ENCODE data around the gene YIPF2.
"Not testable (repeated sequence)": the region's sequence is repeated elsewhere in the genome, so short reads cannot be mapped to it uniquely, and the experiment has no call there.

Gene YIPF2

GRCh38 chr19:10962863-10963262 lies 34.4 kb upstream of the YIPF2 start:
- H3K27me3 ChIP-seq (ENCODE audit: low read depth, low read length) = no peaks in the 10 kb centered on the region
- no peak overlapping the region for H3K4me3 ChIP-seq (ENCODE audit: low read depth in 1 of 2, low read length in 2 of 2)
- no peaks in the 10 kb centered on the region for H3K36me3 ChIP-seq (ENCODE audit: control insufficient read depth in 1 of 2, insufficient read depth in 2 of 2, low read length in 2 of 2)
- peaks cover 4 to 17% of the 10 kb centered on the region in 2 donors for H3K4me1 ChIP-seq (ENCODE audit: control insufficient read depth in 1 of 2, insufficient read depth in 2 of 2, low read length in 2 of 2)
- no peaks in the 10 kb centered on the region for H3K9me3 ChIP-seq (ENCODE audit: control insufficient read depth in 1 of 2, low read length in 2 of 2)
- H3K27ac ChIP-seq (ENCODE audit: low read length) = no peak overlapping the region

- H3K4me3 ChIP-seq (ENCODE audit: low read depth in 1 of 2, low read length in 2 of 2) = peak overlapping the region; percentile 91 to 97
- peaks cover 4 to 17% of the 10 kb centered on the region in 2 donors for H3K4me1 ChIP-seq (ENCODE audit: control insufficient read depth in 1 of 2, insufficient read depth in 2 of 2, low read length in 2 of 2)
- H3K9me3 ChIP-seq (ENCODE audit: control insufficient read depth in 1 of 2, low read length in 2 of 2) = no peaks in the 10 kb centered on the region
- H3K27me3 ChIP-seq (ENCODE audit: low read depth, low read length) = no peaks in the 10 kb centered on the region
- no peaks in the 10 kb centered on the region for H3K36me3 ChIP-seq (ENCODE audit: control insufficient read depth in 1 of 2, insufficient read depth in 2 of 2, low read length in 2 of 2)
- peak overlapping the region; percentile 27 for H3K27ac ChIP-seq (ENCODE audit: low read length)
Measured at GRCh38 chr19:10961073-10961860, 32.8 kb upstream of the YIPF2 start.

DNA sequence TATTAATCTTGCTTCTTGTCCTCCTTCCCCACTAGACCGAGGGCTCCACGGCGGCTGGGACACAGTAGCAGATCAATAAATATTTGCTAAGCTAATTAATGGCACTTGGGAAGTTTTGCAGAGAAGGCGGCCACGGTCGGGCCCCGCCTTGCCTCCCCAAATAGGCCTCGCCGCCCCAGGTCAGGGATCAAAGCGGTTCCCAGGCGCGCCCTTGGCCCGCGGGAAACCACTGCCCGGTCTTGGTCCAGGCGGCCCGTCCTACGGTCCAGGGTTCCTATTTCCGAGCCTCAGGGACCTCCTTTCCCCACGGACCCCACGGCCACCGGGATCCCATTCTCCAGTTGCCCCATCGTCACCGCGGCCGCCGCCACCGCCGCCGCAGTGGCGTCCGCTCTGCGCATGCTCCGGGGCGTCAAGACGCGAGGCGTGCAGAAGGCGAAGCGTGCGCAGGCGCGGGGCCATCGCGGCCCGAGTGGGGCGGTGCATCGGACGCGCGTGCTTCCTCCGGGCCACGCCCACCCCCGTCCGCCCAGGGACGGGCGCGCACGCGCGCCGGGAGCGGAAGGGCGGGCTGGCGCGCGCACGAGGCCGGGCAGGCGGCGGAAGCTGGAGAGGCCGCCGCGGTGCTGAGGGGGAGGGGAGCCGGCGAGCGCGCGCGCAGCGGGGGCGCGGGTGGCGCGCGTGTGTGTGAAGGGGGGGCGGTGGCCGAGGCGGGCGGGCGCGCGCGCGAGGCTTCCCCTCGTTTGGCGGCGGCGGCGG lies 32.1 kb upstream of the YIPF2 start, which contains the start of gene SMARCA4:
Gene SMARCA4 (plus strand): TSS at position 717 of the 759 bp plus-strand sequence. CDS start 23,122 bp downstream, outside the sequence.
- H3K4me1 ChIP-seq (ENCODE audit: control insufficient read depth in 1 of 2, insufficient read depth in 2 of 2, low read length in 2 of 2) = peaks cover 4 to 17% of the 10 kb centered on the region in 2 donors
- peak within 1 kb of the TSS; percentile 69 for H3K27ac ChIP-seq (ENCODE audit: low read length)
- peak within 1 kb of the TSS; percentile 91 to 97 for H3K4me3 ChIP-seq (ENCODE audit: low read depth in 1 of 2, low read length in 2 of 2)
- no peaks in the 10 kb centered on the region for H3K27me3 ChIP-seq (ENCODE audit: low read depth, low read length)
- H3K9me3 ChIP-seq (ENCODE audit: control insufficient read depth in 1 of 2, low read length in 2 of 2) = no peaks in the 10 kb centered on the region
- H3K36me3 ChIP-seq (ENCODE audit: control insufficient read depth in 1 of 2, insufficient read depth in 2 of 2, low read length in 2 of 2) = no peaks in the 10 kb centered on the region

DNA sequence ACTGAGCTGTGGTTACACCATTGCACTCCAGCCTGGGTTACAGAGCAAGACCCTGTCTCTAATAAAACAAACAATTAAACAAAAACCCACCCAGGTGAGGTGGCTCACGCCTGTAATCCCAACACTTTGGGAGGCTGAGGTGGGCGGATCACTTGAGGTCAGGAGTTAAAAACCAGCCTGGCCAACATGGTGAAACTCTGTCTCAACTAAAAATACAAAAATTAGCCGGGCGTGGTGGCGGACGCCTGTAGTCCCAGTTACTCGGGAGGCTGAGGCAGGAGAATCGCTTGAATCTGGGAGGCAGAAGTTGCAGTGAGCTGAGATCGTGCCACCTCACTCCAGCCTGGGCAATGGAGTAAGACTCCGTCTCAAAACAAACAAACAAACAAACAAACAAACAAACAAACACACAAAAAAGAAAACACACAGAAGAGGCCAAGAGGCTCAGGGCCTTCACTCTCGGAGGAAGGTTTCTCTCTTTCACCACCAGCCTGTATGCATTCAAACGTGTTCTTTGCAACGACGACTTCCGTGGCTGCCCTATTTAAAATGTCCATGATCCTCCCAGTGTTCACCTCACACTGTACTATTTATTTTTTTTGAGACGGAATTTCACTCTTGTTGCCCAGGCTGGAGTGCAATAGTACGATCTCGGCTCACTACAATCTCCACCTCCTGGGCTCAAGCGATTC lies 31.0 kb upstream of the YIPF2 start:
- H3K4me3 ChIP-seq (ENCODE audit: low read depth in 1 of 2, low read length in 2 of 2) = peak overlapping the region in 1 of 2 donors; percentile 76
- peaks cover 4 to 17% of the 10 kb centered on the region in 2 donors for H3K4me1 ChIP-seq (ENCODE audit: control insufficient read depth in 1 of 2, insufficient read depth in 2 of 2, low read length in 2 of 2)
- H3K27ac ChIP-seq (ENCODE audit: low read length); H3K9me3 ChIP-seq (ENCODE audit: control insufficient read depth in 1 of 2, low read length in 2 of 2); H3K36me3 ChIP-seq (ENCODE audit: control insufficient read depth in 1 of 2, insufficient read depth in 2 of 2, low read length in 2 of 2); H3K27me3 ChIP-seq (ENCODE audit: low read depth, low read length): not testable (repeated sequence)

DNA sequence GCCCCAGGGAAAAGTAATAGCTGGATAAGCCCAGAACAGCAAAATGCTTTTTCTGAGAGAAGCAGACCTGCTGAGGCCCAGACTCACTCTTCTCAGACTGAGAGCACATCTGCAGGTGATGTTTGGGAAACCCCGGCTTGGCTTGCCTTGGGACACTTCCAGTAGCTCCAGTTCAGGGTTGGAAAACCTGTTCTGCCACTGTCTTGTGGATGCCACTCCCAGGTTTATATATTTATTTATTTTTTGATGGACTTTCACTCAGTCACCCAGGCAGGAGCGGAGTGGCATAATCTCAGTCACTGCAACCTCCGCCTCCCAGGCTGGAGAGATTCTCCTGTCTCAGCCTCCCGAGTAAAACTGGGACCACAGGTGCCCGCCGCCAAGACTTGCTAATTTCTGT lies 24.4 kb upstream of the YIPF2 start:
- no peak overlapping the region for H3K4me3 ChIP-seq (ENCODE audit: low read depth in 1 of 2, low read length in 2 of 2)
- H3K36me3 ChIP-seq (ENCODE audit: control insufficient read depth in 1 of 2, insufficient read depth in 2 of 2, low read length in 2 of 2) = no peaks in the 10 kb centered on the region
- H3K4me1 ChIP-seq (ENCODE audit: control insufficient read depth in 1 of 2, insufficient read depth in 2 of 2, low read length in 2 of 2) = no peaks in the 10 kb centered on the region
- H3K9me3 ChIP-seq (ENCODE audit: control insufficient read depth in 1 of 2, low read length in 2 of 2) = no peaks in the 10 kb centered on the region
- no peak overlapping the region for H3K27ac ChIP-seq (ENCODE audit: low read length)
- no peaks in the 10 kb centered on the region for H3K27me3 ChIP-seq (ENCODE audit: low read depth, low read length)

DNA sequence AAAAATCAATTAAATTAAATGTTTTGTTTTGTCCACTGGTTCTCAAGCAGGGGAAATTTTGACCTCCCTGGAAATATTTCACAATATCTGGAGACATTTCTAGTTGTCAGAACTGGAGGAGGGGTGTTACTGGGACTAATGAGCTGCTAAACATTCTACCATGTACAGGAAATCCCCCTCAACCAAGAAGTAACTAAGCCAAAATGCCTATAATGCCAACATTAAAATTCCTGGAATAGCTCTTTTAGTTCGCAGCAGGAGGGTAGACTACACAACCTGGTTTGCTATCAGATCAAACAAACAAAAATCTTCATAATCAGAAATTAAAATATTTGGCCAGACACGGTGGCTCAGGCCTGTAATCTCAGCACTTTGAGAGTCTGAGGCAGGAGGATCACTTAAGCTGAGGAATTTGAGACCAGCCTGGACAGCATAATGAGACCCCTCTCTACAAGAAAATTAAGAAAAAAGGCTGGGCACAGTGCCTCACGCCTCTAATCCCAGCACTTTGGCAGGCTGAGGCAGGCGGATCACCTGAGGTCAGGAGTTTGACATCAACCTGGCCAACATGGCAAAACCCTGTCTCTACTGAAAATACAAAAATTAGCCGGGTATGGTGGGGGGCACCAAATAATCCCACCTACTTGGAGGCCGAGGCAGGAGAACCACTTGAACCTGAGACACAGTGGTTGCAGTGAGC lies 18.7 kb upstream of the YIPF2 start:
- Histone ChIP-seq H3K27me3 (ENCODE audit: low read depth, low read length) (no peaks in the 10 kb centered on the region), H3K9me3 (ENCODE audit: control insufficient read depth in 1 of 2, low read length in 2 of 2) (no peaks in the 10 kb centered on the region), H3K4me1 (ENCODE audit: control insufficient read depth in 1 of 2, insufficient read depth in 2 of 2, low read length in 2 of 2) (peaks cover 0 to 2% of the 10 kb centered on the region in 2 donors), H3K4me3 (ENCODE audit: low read depth in 1 of 2, low read length in 2 of 2) (no peak overlapping the region), H3K27ac (ENCODE audit: low read length) (no peak overlapping the region), H3K36me3 (ENCODE audit: control insufficient read depth in 1 of 2, insufficient read depth in 2 of 2, low read length in 2 of 2) (no peaks in the 10 kb centered on the region)

GRCh38 chr19:10945264-10945663 lies 16.8 kb upstream of the YIPF2 start:
- Histone ChIP-seq H3K36me3 (ENCODE audit: control insufficient read depth in 1 of 2, insufficient read depth in 2 of 2, low read length in 2 of 2) (no peaks in the 10 kb centered on the region), H3K4me3 (ENCODE audit: low read depth in 1 of 2, low read length in 2 of 2) (no peak overlapping the region), H3K4me1 (ENCODE audit: control insufficient read depth in 1 of 2, insufficient read depth in 2 of 2, low read length in 2 of 2) (peaks cover 0 to 3% of the 10 kb centered on the region in 2 donors), H3K9me3 (ENCODE audit: control insufficient read depth in 1 of 2, low read length in 2 of 2) (no peaks in the 10 kb centered on the region), H3K27ac (ENCODE audit: low read length) (no peak overlapping the region), H3K27me3 (ENCODE audit: low read depth, low read length) (no peaks in the 10 kb centered on the region)

DNA sequence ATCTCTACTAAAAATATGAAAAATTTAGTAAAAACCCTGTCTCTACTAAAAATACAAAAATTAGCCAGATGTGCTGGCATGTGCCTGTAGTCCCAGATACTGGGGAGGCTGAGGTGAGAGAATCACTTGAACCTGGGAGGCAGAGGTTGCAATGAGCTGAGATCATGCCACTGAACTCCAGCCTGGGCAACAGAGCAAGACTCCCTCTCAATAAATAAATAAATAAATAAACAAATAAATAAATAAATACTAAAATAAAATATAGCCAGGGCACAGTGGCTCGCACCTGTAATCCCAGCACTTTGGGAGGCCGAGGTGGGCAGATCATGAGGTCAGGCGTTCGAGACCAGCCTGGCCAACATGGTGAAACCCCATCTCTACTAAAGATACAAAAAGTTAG lies 15.0 kb upstream of the YIPF2 start:
- H3K4me1 ChIP-seq (ENCODE audit: control insufficient read depth in 1 of 2, insufficient read depth in 2 of 2, low read length in 2 of 2); H3K4me3 ChIP-seq (ENCODE audit: low read depth in 1 of 2, low read length in 2 of 2); H3K36me3 ChIP-seq (ENCODE audit: control insufficient read depth in 1 of 2, insufficient read depth in 2 of 2, low read length in 2 of 2); H3K27me3 ChIP-seq (ENCODE audit: low read depth, low read length); H3K27ac ChIP-seq (ENCODE audit: low read length); H3K9me3 ChIP-seq (ENCODE audit: control insufficient read depth in 1 of 2, low read length in 2 of 2): not testable (repeated sequence)

GRCh38 chr19:10941649-10942048 lies 13.2 kb upstream of the YIPF2 start:
- H3K27me3 ChIP-seq (ENCODE audit: low read depth, low read length); H3K36me3 ChIP-seq (ENCODE audit: control insufficient read depth in 1 of 2, insufficient read depth in 2 of 2, low read length in 2 of 2); H3K4me3 ChIP-seq (ENCODE audit: low read depth in 1 of 2, low read length in 2 of 2); H3K4me1 ChIP-seq (ENCODE audit: control insufficient read depth in 1 of 2, insufficient read depth in 2 of 2, low read length in 2 of 2); H3K9me3 ChIP-seq (ENCODE audit: control insufficient read depth in 1 of 2, low read length in 2 of 2); H3K27ac ChIP-seq (ENCODE audit: low read length): not testable (repeated sequence)

DNA sequence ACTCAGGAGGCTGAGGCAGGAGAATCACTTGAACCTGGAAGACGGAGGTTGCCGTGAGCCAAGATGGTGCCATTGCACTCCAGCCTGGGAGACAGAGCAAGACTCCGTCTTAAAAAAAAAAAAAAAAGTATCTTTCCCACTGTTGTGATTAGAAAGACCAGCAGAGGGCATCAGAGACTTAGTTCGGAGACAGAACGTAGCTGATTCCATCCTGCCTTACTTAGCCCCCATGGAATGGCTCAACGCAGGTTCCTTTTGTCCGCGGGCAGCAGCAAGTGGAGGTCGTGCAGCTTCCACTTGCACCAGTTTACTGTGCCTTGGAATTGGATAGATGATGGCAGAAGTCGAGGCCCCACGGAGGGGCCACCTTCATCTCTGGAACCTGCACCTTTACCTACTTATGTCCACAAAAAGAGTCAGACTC lies 8.2 kb upstream of the YIPF2 start:
- Histone ChIP-seq H3K4me1 (ENCODE audit: control insufficient read depth in 1 of 2, insufficient read depth in 2 of 2, low read length in 2 of 2) (no peaks in the 10 kb centered on the region), H3K9me3 (ENCODE audit: control insufficient read depth in 1 of 2, low read length in 2 of 2) (no peaks in the 10 kb centered on the region), H3K27me3 (ENCODE audit: low read depth, low read length) (no peaks in the 10 kb centered on the region), H3K27ac (ENCODE audit: low read length) (no peak overlapping the region), H3K36me3 (ENCODE audit: control insufficient read depth in 1 of 2, insufficient read depth in 2 of 2, low read length in 2 of 2) (peaks cover 0 to 6% of the 10 kb centered on the region in 2 donors), H3K4me3 (ENCODE audit: low read depth in 1 of 2, low read length in 2 of 2) (no peak overlapping the region)
